ENCODE data around the gene SERPINB6.

SERPINB6 gene

DNA sequence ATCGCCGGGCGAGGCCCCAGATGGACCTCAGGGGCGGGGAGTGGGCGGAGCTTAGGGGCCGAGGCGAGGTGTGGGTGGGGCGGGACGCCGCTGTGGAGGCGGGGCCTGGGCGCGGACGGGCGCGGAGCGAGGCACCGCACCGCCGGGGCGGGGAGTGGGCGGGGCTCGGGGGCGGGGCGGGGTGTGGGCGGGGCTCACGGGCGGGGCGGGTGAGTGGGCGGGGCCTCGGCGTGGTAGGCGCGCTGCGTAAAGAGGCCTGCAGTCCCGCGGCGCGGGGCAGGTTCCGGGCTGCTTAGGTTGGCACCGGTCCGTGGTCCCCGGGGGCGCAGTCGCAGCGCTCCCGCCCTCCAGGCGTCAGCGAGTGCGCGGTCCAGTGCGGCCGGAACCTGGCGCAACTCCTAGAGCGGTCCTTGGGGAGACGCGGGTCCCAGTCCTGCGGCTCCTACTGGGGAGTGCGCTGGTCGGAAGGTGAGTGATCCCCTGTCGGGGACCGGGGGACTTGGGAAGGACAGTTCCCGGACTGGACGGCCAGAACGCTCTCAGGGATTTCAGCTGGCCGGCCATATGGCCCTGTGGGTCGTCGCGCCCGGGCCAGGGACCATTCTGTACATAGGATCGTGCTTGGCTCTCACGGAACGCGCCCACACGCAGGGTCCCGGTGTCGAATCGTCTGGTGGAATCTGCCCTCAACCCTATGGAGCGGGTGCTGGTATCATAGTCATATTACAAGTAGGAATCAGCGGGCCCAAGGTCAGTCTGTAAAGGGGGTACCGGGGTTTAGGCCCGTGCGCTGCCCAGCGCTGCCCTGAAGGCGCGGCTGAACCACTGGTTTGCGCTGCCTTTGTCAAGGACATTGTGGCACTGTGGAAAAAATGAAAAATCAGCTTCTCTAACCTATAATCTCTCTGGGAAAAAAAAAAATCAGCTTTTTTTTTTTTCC is 28.5 kb upstream of the SERPINB6 start, which contains the start of gene NQO2:
TSS of gene NQO2 (plus strand) at position 277 of the 940 bp plus-strand sequence. CDS start 6,659 bp downstream, outside the sequence.
- DNase-seq (ENCODE audit: low spot score) = peak; percentile 92

DNA sequence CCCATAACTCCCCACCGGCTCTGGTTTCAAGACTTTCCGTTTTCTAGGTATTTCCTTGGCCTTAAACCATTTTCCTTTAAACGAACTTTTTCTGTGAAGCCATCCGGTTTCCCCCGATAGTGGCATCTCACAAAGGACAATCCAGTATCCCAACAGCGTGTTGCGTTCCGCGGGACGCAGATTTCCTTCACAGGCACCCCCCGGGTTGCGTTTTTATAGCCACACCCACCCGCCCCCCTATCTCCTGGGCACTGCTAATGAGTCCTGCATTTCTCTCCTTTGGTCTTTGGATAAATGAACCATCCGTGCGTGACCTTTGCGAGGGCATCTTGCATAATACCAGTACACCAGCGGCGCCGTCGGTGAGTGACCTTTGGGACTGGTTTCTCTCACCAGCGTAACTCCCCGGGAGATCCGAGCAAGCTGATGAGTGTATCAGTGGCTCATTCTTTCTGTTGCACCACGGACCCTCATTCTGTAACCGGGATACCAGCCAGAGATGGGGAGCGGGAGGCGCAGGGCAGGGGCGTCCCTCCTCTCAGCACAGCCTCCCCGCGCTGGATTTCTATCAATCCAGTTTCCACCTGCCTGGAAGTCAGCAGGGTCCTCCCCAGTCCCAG is 27.7 kb upstream of the SERPINB6 start:
- no peak for DNase-seq (ENCODE audit: low spot score)

DNA sequence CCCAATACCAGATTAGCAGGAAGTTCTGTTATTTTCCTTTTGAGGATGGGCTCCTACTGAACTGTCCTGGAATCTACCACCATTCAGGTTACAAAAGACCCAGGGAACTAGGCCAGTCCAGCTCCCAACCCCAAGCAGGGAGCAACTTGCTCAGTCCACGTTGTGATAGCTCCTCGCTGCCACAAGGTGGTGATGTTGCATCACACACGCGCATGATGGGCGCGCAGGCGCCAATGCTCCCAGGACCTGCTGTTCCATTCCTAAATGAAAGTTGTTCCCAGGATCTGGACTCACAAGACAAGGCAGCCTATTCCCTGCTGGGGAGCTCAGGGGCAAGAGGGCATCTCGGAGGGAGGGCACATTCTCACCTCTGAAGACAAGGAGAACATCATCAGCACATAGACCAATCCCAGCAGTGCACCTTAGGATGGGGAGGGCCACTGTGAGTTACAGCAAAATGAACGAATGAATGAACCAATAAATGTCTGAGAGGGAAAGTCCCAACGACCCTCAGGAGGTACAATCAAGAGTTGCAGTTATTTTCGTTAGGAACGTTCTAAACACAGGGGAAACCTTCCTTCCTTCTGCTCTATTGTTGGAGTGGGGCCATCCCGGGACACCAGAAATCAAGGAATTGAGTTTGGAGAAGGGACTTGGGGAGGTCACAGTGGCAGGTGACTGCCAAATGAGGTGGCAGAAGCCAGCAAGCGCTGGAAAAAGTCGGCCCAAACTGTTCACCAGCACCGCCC is 27.1 kb upstream of the SERPINB6 start:
- peak; percentile 61 for DNase-seq (ENCODE audit: low spot score)

DNA sequence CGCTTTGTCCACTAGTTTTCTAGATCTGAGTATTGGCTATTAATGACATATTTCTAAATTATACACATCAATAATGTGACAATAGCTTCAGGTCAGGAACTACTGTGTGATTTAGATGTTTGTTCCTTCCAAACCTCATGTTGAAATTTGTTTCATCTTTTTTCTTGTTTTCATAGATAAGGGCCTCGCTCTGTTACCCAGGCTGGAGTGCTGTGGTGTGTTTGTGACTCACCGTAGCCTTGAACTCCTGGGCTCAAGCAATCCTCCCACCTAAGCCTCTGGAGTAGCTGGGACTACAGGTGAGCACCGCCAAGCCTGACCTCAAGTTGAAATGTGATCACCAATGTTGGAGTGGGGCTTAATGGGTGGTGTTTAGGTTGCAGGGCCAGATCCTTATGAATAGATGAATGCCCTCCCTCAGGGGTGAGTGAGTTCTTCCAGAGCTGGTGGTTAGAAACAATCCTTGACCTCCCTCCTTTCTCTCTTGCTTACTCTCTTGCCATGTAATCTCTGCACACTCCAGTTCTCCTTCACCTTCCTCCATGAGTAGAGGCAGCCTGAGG is 22.5 kb upstream of the SERPINB6 start:
- DNase-seq (ENCODE audit: low spot score) = no peak

DNA sequence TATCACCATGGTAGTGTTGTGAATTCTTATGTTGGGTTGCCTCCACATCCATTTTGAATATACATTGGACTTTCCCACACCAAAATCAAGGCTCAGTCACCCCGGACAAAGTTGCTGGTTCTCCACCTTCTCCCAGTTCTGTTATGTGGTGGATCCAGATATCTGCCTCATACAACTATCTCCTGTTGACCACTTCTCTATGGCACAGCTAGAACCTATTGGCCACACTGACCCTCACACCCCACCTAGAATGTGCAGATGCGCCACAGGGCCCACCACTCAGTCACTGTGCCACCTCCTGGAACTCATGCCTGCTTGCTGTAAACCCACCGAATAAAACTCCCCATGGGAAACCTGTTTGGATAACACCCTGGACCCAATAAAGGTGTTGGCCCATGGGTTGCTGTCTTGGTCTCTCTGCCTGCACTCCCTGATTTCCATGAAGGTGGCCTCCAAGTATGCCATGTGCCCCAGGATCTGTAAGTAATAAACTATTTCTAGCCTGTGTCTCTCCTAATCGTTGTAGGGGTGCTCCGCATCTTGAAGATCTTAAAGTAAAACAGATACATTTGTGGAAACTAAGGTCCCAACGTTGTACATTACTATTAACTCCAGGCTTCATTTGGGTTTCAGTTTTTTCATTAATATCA is 21.1 kb upstream of the SERPINB6 start:
- no peak for DNase-seq (ENCODE audit: low spot score)

DNA sequence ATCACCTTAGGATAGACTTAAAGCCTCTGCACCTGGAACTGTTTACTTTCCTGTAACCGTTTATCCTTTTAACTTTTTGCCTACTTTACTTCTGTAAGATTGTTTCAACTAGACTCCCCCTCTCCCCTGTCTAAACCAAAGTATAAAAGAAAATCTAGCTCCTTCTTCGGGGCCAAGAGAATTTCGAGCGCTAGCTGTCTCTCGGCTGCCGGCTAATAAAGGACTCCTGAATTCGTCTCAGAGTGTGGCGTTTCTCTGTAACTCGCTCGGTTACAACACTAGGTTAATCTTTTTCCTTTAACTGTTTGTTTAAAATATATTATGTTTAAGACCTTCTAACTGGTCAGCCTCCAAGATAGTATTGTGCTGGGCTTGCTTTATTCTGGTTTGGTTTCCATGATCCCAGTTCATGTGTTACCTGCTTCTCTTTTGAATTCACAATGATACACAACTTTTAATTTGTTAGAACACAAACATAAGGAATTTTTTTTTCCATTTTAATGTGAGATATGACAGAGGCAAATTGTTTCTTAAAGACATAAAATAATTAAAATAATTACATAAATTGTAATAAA is 19.7 kb upstream of the SERPINB6 start:
- DNase-seq (ENCODE audit: low spot score) = no peak

DNA sequence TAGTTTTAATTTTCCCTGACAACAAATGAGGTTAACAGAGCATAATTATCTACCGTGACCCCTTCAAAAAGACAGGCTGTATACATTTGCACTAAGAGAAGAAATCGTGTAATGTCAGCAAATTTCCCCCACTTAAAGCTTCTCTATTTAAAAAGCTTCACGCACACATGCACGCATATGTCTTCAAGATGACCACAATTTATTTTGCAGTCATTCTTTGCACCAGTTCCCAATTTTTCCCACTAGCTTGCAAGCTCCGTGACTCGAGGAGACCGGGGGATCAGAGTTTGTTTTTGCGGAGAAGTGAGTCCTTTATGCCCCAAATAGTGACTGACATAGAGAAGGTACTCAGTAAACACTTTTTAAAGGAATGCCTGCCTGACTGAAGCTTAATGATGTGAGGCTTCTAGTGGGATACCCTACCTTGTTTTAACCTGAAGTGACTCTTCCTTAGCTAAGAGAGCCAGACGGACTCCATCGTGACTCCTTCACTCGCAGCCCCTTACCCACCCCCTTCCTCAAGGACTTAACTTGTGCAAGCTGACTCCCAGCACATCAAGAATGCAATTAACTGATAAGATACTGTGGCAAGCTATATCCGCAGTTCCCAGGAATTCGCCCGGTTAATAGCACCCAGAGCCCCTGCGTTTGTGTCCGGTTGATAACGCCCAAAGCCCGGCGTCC is 19.0 kb upstream of the SERPINB6 start:
- no peak for DNase-seq (ENCODE audit: low spot score)

DNA sequence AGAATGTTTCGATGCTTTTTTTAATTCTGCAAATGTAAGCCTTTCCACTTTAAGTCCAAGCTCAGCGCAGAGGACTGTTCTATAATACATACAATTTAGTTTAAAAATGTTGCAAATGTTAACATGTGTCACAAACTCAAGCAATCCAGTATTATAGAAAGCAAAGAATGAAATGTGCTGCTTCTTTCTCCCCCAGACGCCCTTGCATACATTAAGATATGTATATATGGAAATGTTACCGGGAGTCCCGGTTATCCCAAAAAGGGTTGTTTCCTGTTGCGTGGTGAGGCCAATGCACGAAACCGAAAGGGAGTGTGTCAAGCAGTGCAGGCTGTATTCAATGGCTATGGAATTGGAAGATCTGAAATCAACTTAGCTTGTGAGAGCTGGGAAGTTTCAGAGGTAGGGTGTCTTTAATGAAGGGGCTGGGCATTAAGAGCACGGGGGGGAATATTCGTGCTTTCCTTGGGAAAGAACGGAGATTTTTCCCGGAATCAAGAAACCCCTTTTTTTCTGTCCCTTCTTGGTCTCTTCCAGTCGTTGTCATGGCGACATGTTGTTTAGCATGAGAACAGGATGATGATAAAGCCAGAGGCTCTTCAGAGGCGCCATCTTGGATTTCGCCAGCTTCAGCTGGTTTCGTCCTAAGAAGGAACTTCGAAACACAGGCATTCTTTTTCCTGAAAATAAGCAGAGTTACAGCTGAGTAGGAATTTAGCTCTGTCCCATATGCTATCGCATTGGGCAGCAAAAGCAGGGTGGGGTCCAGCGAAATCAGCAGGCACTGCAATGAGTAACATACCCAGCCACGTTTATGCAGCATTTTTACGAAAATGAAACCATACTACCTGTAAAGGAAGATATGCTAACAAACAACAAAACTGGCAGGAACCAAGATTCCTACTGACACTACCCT is 18.2 kb upstream of the SERPINB6 start:
- peak; percentile 93 for DNase-seq (ENCODE audit: low spot score)

DNA sequence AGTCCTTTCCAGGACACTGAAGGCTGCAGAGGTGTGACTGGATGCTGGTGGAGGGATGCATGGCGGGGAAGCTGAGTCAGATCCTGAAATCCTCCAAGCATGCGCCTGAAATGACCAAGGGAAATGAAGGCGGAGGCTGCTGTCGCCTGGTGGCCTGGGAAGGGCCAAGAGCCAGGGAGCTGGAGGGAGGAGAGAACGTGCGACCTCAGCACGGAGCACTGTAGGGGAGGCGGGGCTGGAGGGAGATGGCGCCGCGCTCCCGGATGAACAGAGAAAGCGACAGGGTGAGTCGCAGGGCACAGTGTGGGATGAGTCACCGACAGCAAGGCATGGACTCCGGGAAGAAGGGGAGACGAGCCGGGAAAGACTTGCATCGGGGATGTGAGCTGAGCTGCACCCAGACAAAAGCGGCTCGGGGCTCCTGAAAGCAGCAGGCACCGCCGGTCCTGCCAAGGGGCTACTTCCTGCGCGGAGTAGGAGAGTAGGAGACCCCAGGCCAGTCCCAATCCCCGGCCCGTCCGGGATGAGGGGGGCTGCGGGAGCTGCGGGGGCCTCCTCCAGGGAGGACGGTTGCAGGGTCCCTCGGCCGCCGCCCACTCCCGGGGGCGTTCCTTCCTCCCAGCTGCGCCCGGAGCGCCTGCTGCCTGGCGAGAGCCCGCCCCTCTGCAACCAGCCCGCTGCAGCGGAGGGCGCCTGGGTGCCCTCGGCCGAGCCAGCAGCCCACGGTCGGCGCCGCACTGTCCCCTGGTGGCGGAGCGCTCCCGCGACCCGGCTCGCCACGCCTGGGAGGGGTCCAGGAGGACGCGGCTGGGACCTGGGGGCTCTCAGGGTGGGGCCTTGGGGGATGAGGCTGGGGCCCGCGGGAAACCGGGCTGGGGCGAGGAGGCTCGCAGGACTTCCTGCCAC is 17.3 kb upstream of the SERPINB6 start:
- peak; percentile 78 for DNase-seq (ENCODE audit: low spot score)

DNA sequence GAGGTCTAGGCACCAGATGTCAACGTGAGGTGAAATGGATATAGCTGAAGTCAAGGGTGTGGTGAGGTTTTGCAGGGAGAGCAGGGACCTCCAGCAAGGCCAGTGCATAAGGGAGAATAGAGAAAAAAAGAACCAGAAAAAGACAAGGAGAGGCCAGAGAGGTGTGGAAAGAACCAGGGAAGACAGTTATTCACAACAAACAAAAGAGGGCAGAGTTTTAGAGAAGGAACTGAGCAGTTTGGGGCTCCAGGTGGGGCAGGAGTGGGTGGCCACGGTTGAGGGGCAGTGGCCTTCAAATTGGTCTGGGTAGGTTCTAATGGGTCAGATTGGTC is 16.7 kb upstream of the SERPINB6 start:
- DNase-seq (ENCODE audit: low spot score) = no peak

DNA sequence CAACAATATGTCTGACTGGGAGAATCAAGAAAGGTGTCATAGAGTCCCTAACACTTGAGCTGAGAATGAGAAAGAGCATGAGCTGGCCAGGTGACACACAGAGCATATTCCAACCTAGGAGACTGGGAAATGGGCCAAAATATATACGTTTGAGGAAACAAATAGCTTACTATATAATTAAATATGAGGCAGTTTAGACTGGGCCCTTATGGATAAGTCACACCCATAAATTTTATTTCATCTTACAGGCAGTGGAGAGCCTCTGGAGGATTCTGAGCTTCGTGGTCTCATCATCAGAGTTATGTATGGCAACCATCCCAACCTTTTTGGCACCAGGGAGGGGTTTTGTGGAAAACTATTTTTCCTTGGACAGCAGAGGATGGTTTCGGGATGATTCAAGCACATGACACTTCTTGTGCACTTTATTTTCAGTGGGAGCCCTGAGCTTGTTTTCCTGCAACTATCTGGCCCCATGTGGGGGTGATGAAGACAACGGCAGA is 15.4 kb upstream of the SERPINB6 start:
- DNase-seq (ENCODE audit: low spot score) = no peak

DNA sequence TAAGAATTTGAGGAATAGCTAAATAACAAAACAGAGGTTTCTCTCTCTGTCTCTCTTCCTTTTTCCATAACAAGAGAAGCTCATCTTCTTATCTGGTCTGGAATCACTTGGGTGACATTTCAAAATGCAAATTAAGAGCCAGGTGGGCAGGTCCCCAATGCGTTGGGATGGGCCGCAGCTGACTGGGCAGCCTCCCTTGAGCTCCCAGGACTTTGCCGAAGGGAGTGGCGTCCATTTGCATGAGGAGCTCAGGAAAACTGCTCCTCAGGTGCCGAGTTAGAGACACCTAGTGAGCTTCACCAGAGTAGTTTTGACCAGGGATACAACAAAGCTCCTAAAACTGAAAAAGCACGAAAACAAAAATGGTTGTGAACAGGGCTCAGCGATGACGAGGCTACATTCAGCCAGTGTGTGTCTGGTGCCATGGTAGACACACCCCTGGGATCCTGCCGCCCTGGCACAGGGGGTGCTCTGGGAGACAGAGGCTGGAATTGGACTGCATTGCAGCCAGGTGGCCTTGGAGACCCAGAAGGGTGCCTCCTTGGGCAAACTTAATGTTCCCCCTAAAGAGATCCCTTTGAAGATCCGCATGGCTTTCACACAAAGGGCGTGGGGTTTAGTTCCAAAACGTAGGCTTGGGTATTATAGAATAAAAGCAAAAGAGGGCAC is 13.5 kb upstream of the SERPINB6 start:
- DNase-seq (ENCODE audit: low spot score) = no peak

DNA sequence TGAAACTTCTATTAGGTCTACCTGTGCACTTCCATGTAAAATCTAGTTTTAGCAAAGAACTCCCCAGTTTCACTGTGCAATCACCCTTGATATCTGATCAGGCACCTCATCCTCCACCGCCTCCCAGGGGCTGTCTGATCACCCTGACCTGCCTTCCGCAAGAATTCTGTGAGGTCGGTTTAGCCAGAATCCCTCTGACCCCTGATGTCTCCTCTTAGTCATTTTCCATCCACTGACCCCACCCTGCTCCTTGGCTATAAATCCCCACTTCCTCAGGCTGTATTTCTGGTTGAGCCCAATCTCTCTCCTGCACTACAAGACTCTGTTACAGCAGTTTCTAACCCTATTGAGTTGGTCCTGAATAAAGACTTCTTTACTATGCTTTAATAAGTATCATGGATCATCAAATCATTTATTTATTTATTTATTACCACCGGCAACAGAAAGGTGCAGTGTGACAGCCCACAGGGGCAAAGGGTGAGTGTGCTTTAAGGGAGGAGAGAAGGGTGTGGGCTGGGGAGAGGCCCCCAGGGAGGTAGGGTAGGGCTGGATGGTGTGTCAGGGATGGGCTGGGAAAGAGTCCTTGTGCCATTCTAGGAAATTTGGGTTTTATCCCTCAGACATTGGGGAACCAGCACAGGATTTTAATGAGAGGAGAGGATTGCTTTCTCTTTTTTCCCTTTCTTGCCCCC is 11.2 kb upstream of the SERPINB6 start:
- no peak for DNase-seq (ENCODE audit: low spot score)

DNA sequence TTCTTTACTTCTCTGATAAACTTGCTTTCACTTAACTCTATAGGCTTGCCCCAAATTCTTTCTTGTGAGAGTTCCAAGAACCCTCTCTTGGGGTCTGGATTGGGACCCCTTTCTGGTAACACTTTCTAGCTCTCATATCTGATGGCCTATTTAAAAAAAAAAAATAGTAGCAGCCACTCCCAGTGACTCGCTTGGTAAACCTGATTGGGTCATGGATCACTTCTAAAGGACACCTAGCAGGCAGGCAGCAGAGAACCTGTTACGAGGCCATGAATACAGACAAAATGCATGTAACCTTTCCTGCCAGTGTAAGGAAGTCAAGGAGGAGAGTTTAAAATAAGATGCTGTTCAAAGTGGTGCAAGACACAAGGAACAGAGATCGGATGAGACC is 9.1 kb upstream of the SERPINB6 start:
- no peak for DNase-seq (ENCODE audit: low spot score)

DNA sequence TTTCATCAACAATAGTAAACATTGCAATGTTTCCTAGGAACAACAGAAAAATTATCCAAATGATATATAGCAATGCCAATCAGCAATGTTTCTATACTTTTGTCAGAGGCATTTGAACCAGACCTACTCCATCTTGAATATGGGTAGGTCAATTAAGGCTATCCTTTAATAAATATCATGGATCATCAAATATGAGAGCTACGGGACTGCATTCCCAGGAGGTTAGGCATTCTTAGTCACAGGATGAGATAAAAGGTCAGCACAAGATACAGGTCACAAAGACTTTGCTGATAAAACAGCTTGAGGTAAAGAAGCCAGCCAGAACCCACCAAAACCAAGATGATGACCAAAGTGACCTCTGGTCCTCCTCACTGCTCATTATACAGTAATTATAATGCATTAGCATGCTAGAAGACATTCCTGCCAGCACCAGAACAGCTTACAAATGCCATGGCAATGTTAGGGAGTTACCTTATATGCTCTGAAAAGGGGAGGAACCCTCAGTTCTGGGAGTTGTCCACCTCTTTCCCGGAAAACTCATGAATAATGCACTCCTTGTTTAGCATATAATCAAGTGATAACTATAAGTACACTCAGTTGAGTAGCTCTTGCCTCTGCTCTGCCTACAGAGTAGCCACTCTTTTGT is 8.6 kb upstream of the SERPINB6 start:
- DNase-seq (ENCODE audit: low spot score) = no peak

DNA sequence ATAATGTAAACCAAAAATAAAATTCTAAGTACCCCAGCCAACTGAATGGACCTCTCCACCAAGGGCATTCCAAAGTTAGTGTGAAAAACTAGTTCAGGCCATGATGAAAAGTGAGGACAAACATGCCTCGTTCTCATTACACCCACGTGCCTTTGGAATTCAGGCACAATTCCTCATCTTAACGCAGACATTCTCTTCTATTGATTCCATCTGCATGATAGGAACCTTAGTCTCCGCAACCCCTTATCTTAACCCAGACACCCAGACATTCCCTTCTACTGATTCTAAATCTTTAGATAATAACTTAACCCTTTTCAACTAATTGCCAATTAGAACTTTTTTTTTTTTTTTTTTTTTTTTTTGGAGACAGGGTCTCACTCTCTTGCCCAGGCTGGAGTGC is 7.6 kb upstream of the SERPINB6 start:
- no peak for DNase-seq (ENCODE audit: low spot score)
